Right lobe of liver (tissue), 4 donors: ENCODE measurements around the gene PRR14.

Experiments used
- POLR2A ChIP-seq: fragments of 450-650 bp; IDR thresholded peaks from one replicate; pipeline ENCODE4 v1.6.1; 2017; ENCODE audit warnings: antibody characterized with exemption, mild to moderate bottlenecking
- TF ChIP-seq, protein P1 (sequence below), 4 donors: fragments of 200-600 bp in 3 of 4; fragments of 450-650 bp in 1 of 4; IDR thresholded peaks; one replicate each; pipeline versions ENCODE4 v1.5.1 to v1.8.0; 2016 to 2022; ENCODE audit warnings: antibody characterized with exemption in 4 of 4, mild to moderate bottlenecking in 2 of 4
- donor health status: DM: no; HTN: no; CAD: no.
- donor health status: DM: no; HTN: no; CAD: no.
- donor health status: DM: no; HTN: yes; CAD: no.

GRCh38 chr16:30652005-30652296 is 1.2 kb downstream of the PRR14 start:
- TF ChIP-seq, protein P1, sequence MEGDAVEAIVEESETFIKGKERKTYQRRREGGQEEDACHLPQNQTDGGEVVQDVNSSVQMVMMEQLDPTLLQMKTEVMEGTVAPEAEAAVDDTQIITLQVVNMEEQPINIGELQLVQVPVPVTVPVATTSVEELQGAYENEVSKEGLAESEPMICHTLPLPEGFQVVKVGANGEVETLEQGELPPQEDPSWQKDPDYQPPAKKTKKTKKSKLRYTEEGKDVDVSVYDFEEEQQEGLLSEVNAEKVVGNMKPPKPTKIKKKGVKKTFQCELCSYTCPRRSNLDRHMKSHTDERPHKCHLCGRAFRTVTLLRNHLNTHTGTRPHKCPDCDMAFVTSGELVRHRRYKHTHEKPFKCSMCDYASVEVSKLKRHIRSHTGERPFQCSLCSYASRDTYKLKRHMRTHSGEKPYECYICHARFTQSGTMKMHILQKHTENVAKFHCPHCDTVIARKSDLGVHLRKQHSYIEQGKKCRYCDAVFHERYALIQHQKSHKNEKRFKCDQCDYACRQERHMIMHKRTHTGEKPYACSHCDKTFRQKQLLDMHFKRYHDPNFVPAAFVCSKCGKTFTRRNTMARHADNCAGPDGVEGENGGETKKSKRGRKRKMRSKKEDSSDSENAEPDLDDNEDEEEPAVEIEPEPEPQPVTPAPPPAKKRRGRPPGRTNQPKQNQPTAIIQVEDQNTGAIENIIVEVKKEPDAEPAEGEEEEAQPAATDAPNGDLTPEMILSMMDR (IDR thresholded peaks at IDR 0.05): no peak
- TF ChIP-seq POLR2A: no peak
